HCT116 (cell line): ENCODE data around the gene SHISA2. TPM values are rescaled to one million over a fixed set of nuclear protein-coding genes. Genes with fewer than 3 reads are reported as not detected.

Experiments
- ATAC-seq: fragments of 200-7000 bp; cut with Tn5 transposase; 2 replicates; pipeline ENCODE4 v1.9.1; 2020; ENCODE audit warnings: mild to moderate bottlenecking, moderate library complexity
- BruUV-seq: library from RNA; stranded (reverse); fragments of 400-500 nt; replicated peaks from 2 replicates; lab custom pipeline; 2021; lab: Mats Ljungman, UMichigan
- CTCF ChIA-PET: fragments of 300-600 bp; sonication (Branson Sonifier 250); formaldehyde crosslinking; loops from one replicate; lab custom pipeline; 2021; ENCODE audit warnings: antibody characterized with exemption; lab: Charles Lee
- POLR2A ChIA-PET: fragments of 300-600, 350-600 bp; sonication (Branson Sonifier 250); formaldehyde crosslinking; loops from one replicate; lab custom pipeline; 2021; ENCODE audit warnings: antibody characterized with exemption; lab: Charles Lee
- RAD21 ChIA-PET, 2 experiments: fragments of 300-600 bp; sonication (Branson Sonifier 250); formaldehyde crosslinking; loops; one replicate each; lab custom pipeline; 2023; ENCODE audit warnings: low total read pairs in 2 of 2; ENCODE audit not compliant: uncharacterized antibody in 2 of 2, unreplicated experiment in 2 of 2, low non-redundant PET in 1 of 2; lab: Charles Lee
- DNase-seq: peaks from one replicate; pipeline ENCODE4 v3.0.0-alpha.2; 2010; ENCODE audit warnings: low read depth, low spot score
- H2AFZ ChIP-seq: fragments of 200-600 bp; shearing (Covaris generic), sonication (generic); 2 replicates; pipeline ENCODE4 v1.6.1; 2017; ENCODE audit warnings: low read depth, mixed run types, mixed read lengths, antibody characterized with exemption, low read length; ENCODE audit not compliant: poor library complexity, severe bottlenecking
- H3K27ac ChIP-seq: 2 replicates; pipeline ENCODE4 v1.5.1; 2012; ENCODE audit warnings: low read depth, low read length
- H3K27me3 ChIP-seq: fragments of 200-600 bp; sonication (generic); 2 replicates; pipeline ENCODE4 v1.6.1; 2016; ENCODE audit warnings: mixed run types, low read length, mixed read lengths; ENCODE audit not compliant: insufficient read depth
- H3K36me3 ChIP-seq, 2 experiments: fragments of 200-500 bp in 1 of 2; fragments of 200-600 bp in 1 of 2; sonication (Bioruptor generic) in 1 of 2; sonication (generic) in 1 of 2; 2 replicates each; pipeline versions ENCODE4 v1.5.1 to v1.6.1; 2014 to 2016; ENCODE audit warnings: low read length in 2 of 2, inconsistent platforms in 1 of 2, mixed read lengths in 1 of 2, mixed run types in 1 of 2; ENCODE audit not compliant: insufficient read depth in 2 of 2, control insufficient read depth in 1 of 2
- H3K4me1 ChIP-seq, 2 experiments: fragments of 200-600 bp in 1 of 2; sonication (generic) in 1 of 2; 2 replicates each; pipeline versions ENCODE4 v1.5.1 to v1.6.1; 2012 to 2017; ENCODE audit warnings: low read length in 2 of 2, inconsistent platforms in 1 of 2, mild to moderate bottlenecking in 1 of 2, mixed read lengths in 1 of 2, mixed run types in 1 of 2, moderate library complexity in 1 of 2; ENCODE audit not compliant: insufficient read depth in 2 of 2, control insufficient read depth in 1 of 2
- H3K4me2 ChIP-seq: fragments of 200-600 bp; sonication (generic); 2 replicates; pipeline ENCODE4 v1.6.1; 2017; ENCODE audit warnings: mixed run types, low read length, mixed read lengths
- H3K4me3 ChIP-seq, 2 experiments: fragments of 200-600 bp in 1 of 2; sonication (generic) in 1 of 2; replicated peaks in 1 of 2; 2 replicates each; pipeline ENCODE4 v1.5.1; 2011 to 2016; ENCODE audit warnings: low read length in 2 of 2, control low read depth in 1 of 2, low read depth in 1 of 2, mild to moderate bottlenecking in 1 of 2, mixed read lengths in 1 of 2, mixed run types in 1 of 2
- H3K79me2 ChIP-seq: fragments of 200-600 bp; sonication (generic); 2 replicates; pipeline ENCODE4 v1.6.1; 2017; ENCODE audit warnings: mild to moderate bottlenecking, mixed run types, low read length, moderate library complexity, mixed read lengths; ENCODE audit not compliant: insufficient read depth
- H3K9ac ChIP-seq: fragments of 200-600 bp; sonication (generic); 2 replicates; pipeline ENCODE4 v1.6.1; 2016; ENCODE audit warnings: low read length, mixed read lengths
- H3K9me2 ChIP-seq: fragments of 200-600 bp; sonication (generic), shearing (Covaris generic); 2 replicates; pipeline ENCODE4 v1.6.1; 2017; ENCODE audit warnings: mixed run types, mild to moderate bottlenecking, moderate library complexity; ENCODE audit not compliant: insufficient read depth
- H3K9me3 ChIP-seq, 2 experiments: fragments of 200-500 bp in 1 of 2; fragments of 200-600 bp in 1 of 2; sonication (Bioruptor generic) in 1 of 2; sonication (generic) in 1 of 2; 2 replicates each; pipeline ENCODE4 v1.6.1; 2014 to 2017; ENCODE audit warnings: low read length in 2 of 2, mixed read lengths in 2 of 2, inconsistent platforms in 1 of 2, low read depth in 1 of 2, mild to moderate bottlenecking in 1 of 2, mixed run types in 1 of 2, moderate library complexity in 1 of 2; ENCODE audit not compliant: control insufficient read depth in 1 of 2, insufficient read depth in 1 of 2
- H4K20me1 ChIP-seq: fragments of 200-600 bp; sonication (generic), shearing (Covaris generic); 2 replicates; pipeline ENCODE4 v1.6.1; 2017; ENCODE audit warnings: mixed run types, mild to moderate bottlenecking, moderate library complexity; ENCODE audit not compliant: insufficient read depth
- CBX3 ChIP-seq: IDR thresholded peaks from 2 replicates; pipeline ENCODE4 v1.6.1; 2012; ENCODE audit warnings: low read depth
- CEBPB ChIP-seq: IDR thresholded peaks from 2 replicates; pipeline ENCODE4 v1.6.1; 2012; ENCODE audit warnings: low read depth
- CTCF ChIP-seq, 3 experiments: fragments of 200-600 bp in 1 of 3; sonication (generic) in 1 of 3; IDR thresholded peaks in 2 of 3; conservative IDR thresholded peaks in 1 of 3; 2 replicates each; pipeline ENCODE4 v1.5.1; 2012 to 2017; ENCODE audit warnings: low read depth in 2 of 3, low read length in 2 of 3, antibody characterized with exemption in 1 of 3, borderline replicate concordance in 1 of 3, control low read depth in 1 of 3, mild to moderate bottlenecking in 1 of 3, mixed read lengths in 1 of 3, mixed run types in 1 of 3, moderate library complexity in 1 of 3; ENCODE audit not compliant: insufficient read depth in 1 of 3
- EGR1 ChIP-seq: IDR thresholded peaks from 2 replicates; pipeline ENCODE4 v1.6.1; 2012; ENCODE audit warnings: low read depth
- ELF1 ChIP-seq: IDR thresholded peaks from 2 replicates; pipeline ENCODE4 v1.6.1; 2012; ENCODE audit warnings: low read depth, borderline replicate concordance
- EZH2 ChIP-seq: fragments of 200-600 bp; sonication (generic); IDR thresholded peaks from 2 replicates; pipeline ENCODE4 v1.6.1; 2017; ENCODE audit warnings: antibody characterized with exemption, mixed run types
- FOSL1 ChIP-seq: IDR thresholded peaks from 2 replicates; pipeline ENCODE4 v1.6.1; 2012; ENCODE audit warnings: low read depth
- JUND ChIP-seq: IDR thresholded peaks from 2 replicates; pipeline ENCODE4 v1.6.1; 2012
- POLR2A ChIP-seq: IDR thresholded peaks from 2 replicates; pipeline ENCODE4 v1.7.0; 2011; ENCODE audit warnings: borderline replicate concordance; ENCODE audit not compliant: insufficient read depth, insufficient read length; ENCODE audit errors: extremely low read depth
- POLR2AphosphoS5 ChIP-seq: IDR thresholded peaks from 2 replicates; pipeline ENCODE4 v1.6.1; 2011; ENCODE audit warnings: mild to moderate bottlenecking, low read depth, low read length, moderate library complexity
- RAD21 ChIP-seq: IDR thresholded peaks from 2 replicates; pipeline ENCODE4 v1.6.1; 2012; ENCODE audit warnings: low read depth, mild to moderate bottlenecking
- REST ChIP-seq: IDR thresholded peaks from 2 replicates; pipeline ENCODE4 v1.6.1; 2012; ENCODE audit warnings: low read depth
- SIN3A ChIP-seq: IDR thresholded peaks from 2 replicates; pipeline ENCODE4 v1.6.1; 2012; ENCODE audit warnings: low read depth
- SP1 ChIP-seq: IDR thresholded peaks from 2 replicates; pipeline ENCODE4 v1.6.1; 2012; ENCODE audit warnings: low read depth
- TCF7L2 ChIP-seq: IDR thresholded peaks from 2 replicates; pipeline ENCODE4 v1.7.0; 2011; ENCODE audit warnings: borderline replicate concordance, inconsistent platforms; ENCODE audit not compliant: insufficient read depth, insufficient read length; ENCODE audit errors: extremely low read depth
- ZNF274 ChIP-seq: fragments of 200-500 bp; sonication (Bioruptor generic); IDR thresholded peaks from 2 replicates; pipeline ENCODE4 v1.6.1; 2014; ENCODE audit warnings: mild to moderate bottlenecking, low read depth, low read length, inconsistent platforms
- intact Hi-C: fragments of 100-400 bp; cut with micrococcal nuclease; formaldehyde crosslinking; loops from 2 replicates; pipeline ENCODE4 v1.10.0; 2022
- total RNA-seq: library from RNA; stranded (reverse); gene quantifications from one replicate; pipeline ENCODE4 v1.2.1, GENCODE V29; 2021; ENCODE audit not compliant: unreplicated experiment

The SHISA2 gene
- total RNA-seq, 1 experiment from 2014 or later, result not detected

DNA sequence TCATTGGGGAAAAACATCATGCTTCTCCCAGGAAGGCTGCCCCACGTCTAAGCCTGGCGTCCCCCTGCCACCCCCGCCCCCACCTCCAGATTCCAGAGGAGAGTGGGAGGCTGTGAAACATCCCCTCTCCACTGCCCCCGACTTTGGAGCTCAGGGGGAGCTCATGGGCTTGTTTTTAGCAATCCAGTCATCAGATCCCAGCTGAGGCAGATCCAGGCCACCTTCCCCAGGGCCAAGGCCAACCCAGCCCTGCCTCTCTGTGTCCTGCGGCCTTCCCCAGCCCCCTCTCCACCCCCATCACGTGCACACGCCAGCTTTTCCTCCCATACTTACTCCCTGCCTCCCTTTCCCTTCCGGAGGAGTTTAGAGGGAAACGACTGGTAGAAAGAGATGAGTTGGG lies 38.8 kb downstream of the SHISA2 start:
- no peaks in the 10 kb centered on the region for H3K9me2 ChIP-seq
- H2AFZ ChIP-seq, result no peak overlapping the region
- RAD21 ChIA-PET, result no interaction called here
- H4K20me1 ChIP-seq, result no peaks in the 10 kb centered on the region
- no TSS peak for BruUV-seq
- no peak overlapping the region for H3K4me2 ChIP-seq
- POLR2A ChIA-PET, result no interaction called here
- no peaks in the 10 kb centered on the region for H3K36me3 ChIP-seq
- H3K9ac ChIP-seq, result no peak overlapping the region
- H3K79me2 ChIP-seq, result no peaks in the 10 kb centered on the region
- ATAC-seq (no peak), DNase-seq (no peak)
- H3K27me3 ChIP-seq, result peaks cover 41% of the 10 kb centered on the region
- no peaks in the 10 kb centered on the region for H3K4me1 ChIP-seq
- H3K9me3 ChIP-seq, result no peaks in the 10 kb centered on the region
- H3K27ac ChIP-seq, result no peak overlapping the region
- no peak overlapping the region for H3K4me3 ChIP-seq
- CTCF ChIA-PET, result interaction anchor here (0.7 kb wide), 1 partner anchor 397 kb away, joined by 5 read pairs; no protein-coding TSS in a partner anchor
- intact Hi-C loops, result no loop called here
- no peak for TF ChIP-seq REST
- no peak for TF ChIP-seq EZH2
- TF ChIP-seq FOSL1, result no peak
- TF ChIP-seq TCF7L2, result no peak
- TF ChIP-seq JUND, result no peak
- no peak for TF ChIP-seq POLR2AphosphoS5
- TF ChIP-seq SP1, result no peak
- no peak for TF ChIP-seq ELF1
- TF ChIP-seq POLR2A, result no peak
- no peak for TF ChIP-seq CTCF (IDR thresholded peaks at IDR 0.05 in 2 of 3, conservative IDR thresholded peaks at IDR 0.05 in 1 of 3; ENCODE audit: borderline replicate concordance in 1 of 3, insufficient read depth in 1 of 3, low read depth in 2 of 3, low read length in 2 of 3)
- no peak for TF ChIP-seq CBX3
- no peak for TF ChIP-seq ZNF274
- no peak for TF ChIP-seq CEBPB
- TF ChIP-seq EGR1, result no peak
- no peak for TF ChIP-seq RAD21
- TF ChIP-seq SIN3A, result no peak
